Muscle of back (tissue), 13 donors: Measurements from ENCODE around the gene ETDC. TPM values are rescaled to one million over a fixed set of nuclear protein-coding genes. Genes with fewer than 3 reads are reported as not detected.
"Not testable (repeated sequence)": the region's sequence is repeated elsewhere in the genome, so short reads cannot be mapped to it uniquely, and the experiment has no call there.

Experiments
- DNase-seq, 3 donors: peaks; one replicate each; pipeline versions ENCODE4 v3.0.0 to v3.0.0-alpha.2; 2013
- long read RNA-seq, 9 donors: transcript quantifications; one replicate each; lab custom pipeline, GENCODE V29; 2026
- polyA plus RNA-seq, 10 donors: library from polyadenylated mRNA; unstranded; fragments of 120-200 nt; gene quantifications; one replicate each; pipeline ENCODE4 v1.2.1, GENCODE V29; 2013; ENCODE audit not compliant: insufficient read length in 10 of 10

The ETDC gene
- polyA plus RNA-seq = not detected
- long read RNA-seq, donor 1 = 0 reads
- long read RNA-seq, donor 2 = 0 reads
- long read RNA-seq, donor 3 = 0 reads
- long read RNA-seq, donor 4 = 0 reads
- long read RNA-seq, donor 5 = 0 reads
- long read RNA-seq, donor 6 = 0 reads
- long read RNA-seq, donor 7 = 0 reads
- long read RNA-seq, donor 8 = 0 reads
- long read RNA-seq, donor 9 = 0 reads

DNA sequence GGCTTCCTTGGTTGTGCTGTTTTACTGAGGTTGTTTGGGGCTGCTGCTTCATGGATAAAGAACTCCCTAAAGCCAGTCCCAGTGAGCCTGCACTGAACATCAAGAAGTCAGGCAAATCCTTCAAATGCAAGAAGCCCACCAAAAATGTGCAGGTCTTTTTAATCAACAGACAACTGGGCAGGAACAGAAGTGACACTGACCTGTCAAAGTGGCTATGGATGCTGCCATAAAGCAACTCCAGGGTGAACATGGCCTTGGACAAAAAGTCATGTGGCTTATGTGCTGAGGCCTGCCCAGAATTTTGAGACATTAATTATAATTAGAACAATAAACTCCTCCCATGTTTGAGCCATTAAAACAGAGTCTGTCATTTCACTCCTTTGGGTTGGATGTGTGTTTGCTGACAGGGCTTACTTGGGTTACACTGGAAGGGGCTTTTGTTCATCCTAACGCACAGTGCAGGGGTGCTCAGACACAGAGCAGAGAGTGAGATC, at the start of gene ETDC:
ETDC (plus strand) TSS at position 51 of the 494 bp plus-strand sequence; CDS start at position 51, 0 bp downstream.
- no peak for DNase-seq

DNA sequence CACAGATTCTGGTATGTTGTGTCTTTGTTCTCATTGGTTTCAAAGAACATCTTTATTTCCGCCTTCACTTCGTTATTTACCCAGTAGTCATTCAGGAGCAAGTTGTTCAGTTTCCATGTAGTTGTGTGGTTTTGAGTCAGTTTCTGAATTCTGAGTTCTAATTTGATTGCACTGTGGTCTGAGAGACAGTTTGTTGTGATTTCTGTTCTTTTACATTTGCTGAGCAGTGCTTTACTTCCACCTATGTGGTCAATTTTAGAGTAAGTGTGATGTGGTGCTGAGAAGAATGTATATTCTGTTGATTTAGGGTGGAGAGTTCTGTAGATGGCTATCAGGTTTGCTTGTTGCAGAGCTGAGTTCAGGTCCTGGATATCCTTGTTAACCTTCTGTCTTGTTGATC, 48.3 kb upstream of the ETDC start:
- not testable (repeated sequence) for DNase-seq

DNA sequence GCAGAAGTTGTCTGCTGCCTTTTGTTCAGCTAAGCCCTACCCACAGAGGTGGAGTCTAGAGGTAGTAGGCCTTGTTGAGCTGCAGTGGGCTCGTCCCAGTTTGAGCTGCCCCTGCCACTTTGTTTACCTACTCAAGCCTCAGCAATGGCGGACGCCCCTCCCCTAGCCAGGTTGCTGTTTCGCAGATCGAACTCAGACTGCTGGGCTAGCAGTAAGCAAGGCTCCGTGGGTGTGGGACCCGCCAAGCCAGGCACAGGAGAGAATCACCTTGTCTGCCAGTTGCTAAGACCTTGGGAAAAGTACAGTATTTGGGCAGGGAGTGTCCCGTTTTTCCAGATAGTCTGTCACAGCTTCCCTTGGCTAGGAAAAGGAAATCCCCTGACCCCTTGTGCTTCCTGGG, 45.9 kb upstream of the ETDC start:
- not testable (repeated sequence) for DNase-seq

DNA sequence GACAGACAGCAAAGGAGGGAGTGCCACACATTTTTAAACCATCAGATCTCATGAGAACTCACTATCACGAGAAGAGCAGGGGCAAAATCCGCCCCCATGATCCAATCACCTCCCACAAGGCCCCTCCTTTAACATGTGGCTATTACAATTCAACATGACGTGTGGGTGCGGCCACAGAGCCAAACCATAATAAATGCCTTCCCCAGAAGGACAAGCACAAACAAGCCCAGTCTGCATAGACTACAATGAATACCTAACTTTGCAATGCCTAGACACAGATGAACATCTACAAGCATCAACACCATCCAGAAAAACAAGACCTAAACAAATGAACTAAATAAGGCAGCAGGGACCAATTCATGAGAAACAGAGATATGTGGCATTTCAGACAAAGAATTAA, 45.1 kb upstream of the ETDC start:
- DNase-seq = no peak

DNA sequence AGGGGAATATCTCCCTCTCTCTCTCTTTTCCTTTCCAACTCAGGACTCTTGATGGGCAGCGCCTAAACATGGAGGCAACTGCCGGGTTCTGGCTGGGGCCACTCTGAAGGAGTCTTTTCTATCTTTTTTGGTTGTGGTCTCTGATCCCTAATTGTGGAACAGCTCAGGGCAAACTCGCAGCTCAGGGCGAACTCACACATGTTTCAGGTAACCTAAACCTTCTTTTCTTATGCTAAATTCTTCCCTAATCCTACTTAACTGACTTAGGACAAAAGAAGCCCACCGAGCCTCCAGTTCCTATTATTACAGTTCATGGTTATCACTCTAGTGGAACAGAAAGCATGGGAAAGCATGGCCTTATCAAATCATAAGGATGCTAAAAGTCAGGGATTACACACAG, 36.1 kb upstream of the ETDC start:
- no peak for DNase-seq

DNA sequence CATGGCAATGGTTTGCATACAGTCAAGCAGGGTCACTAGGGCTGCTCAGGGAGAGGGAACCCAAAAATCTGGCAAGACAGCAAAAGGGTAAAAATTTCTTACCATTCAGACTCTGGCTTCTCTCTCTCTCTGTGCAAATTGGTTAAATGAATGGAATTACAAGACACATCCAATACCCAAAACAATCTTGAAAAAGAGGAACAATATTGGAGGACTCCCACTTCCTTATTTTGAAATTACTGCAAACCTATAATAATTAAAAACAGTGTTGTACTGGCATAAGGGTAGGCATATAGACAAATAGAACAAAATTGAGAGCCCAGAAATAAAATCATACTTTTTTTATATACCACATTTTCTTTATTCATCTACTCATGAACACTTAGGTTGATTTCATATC, 33.3 kb upstream of the ETDC start:
- DNase-seq = no peak

DNA sequence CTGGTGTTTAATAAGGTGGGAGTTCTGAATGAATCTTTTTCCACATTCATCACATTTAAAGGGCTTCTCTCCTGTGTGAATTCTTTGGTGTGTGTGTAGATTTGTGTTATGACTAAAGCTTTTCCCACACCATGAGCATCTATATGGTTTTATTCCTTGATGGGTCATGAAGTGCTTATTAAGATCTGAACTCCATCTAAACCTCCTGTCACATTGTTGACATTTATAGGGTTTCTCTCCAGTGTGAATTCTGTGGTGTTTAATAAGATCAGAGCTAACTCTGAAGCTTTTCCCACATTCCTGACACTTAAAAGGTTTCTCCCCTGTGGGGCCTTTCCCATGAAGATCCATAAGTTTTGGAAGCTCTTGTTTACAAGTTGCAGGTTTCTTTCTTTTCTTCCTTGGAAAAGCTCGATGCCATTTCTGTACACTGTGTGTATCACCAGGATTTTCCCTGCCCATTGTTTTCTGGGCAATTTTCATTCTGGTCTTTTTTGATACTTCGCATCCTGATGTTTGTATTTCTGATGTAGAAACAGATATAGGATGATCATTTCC, 21.9 kb upstream of the ETDC start:
- no peak for DNase-seq

DNA sequence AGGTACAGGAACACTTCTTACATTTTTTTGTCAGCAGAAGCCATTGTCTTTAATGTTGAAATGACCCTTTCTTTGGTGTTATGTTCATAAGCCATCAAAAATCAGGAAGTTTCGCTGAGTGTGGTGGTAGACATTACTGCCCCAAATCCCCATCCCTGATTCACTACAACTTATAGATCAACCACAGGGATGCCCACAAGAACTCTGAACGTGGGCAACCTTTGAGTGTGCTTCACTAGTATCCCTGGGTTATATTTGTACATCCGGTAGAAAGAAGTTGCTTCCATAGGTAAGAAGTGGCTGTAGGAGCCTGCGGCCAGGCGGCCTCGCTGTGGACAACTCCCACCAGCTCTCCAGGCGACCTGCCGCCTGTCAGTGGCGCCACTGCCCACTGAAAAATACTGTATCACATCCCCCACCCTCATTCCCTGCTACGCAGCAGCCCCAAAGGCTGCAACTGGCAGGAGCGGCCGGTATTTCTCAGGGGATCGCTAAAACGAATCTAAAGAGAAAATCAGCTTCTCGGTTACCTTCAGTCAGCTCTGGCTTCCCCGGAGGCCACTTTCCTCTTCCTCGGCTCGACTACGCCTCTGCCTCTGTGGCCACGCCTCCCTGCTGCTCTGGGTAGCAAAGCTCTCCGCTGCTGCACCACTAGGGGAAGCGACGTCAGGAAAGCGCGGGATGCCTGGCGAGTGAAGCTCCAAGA, 13.9 kb upstream of the ETDC start:
- peak; percentile 7 to 67 (median 32) for DNase-seq

DNA sequence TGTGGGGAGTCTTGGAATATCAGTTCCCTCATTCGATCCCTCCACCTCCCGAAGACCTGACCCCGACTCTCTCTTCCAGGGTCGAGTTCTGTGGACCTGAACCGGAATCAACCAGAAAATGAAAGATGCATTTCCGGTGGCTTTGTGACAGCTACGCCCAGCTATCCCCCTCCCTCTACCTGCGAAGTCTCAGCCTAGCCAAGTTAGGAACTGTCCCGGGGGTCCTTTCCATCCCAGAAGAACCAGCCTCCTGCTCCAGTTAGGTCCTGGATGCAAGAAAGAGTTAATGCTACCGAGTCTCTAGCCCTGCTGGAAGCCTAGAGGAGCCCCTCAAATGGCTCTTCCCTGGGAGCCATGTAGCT, 13.4 kb upstream of the ETDC start:
- no peak for DNase-seq

DNA sequence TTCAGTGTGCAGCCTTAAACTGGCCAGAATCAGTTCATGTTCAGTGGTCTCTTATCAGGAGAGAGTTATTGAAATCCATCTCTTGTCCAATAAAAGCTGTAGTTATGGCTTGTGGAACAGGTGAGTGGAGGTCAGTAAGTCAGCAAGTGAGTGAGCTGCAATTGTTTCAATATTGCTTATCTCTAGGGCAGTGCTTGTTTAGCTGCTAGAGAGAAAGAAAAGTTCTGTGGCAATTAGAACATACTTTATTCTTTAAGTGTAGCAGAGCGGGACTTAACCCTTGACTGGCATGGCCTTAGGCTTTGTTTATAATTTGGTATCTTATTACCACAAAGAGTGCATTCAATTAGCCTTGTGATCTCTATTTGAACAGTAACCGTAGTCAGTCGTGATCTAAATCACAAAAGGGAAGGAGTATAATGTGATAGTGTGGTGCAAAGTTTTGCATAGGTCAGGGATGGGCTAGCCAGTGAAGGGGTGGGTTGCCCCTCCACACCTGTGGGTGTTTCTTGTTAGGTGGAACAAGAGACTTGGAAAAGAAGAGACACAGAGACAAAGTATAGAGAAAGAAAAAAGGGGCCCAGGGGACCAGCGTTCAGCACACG, 6.9 kb upstream of the ETDC start:
- no peak for DNase-seq

DNA sequence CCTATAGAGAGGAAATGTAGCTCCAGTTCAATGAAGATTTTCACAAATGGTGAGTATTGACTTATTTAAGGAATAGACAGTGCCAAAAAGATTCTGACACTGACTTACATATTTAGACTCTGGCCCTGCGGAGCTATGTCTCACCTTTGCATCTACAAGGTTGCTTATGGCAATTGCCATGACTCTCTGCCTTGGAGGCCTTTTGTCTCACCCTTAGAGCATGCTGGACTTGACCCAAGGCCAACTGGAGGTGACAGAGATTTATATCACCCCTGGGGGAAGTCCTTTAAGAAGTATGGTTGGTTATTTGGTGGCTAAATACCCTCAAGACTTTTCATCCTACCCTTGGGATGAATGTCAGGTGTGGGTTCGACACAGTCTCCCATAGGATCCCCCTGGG, 4.5 kb upstream of the ETDC start:
- DNase-seq = no peak

DNA sequence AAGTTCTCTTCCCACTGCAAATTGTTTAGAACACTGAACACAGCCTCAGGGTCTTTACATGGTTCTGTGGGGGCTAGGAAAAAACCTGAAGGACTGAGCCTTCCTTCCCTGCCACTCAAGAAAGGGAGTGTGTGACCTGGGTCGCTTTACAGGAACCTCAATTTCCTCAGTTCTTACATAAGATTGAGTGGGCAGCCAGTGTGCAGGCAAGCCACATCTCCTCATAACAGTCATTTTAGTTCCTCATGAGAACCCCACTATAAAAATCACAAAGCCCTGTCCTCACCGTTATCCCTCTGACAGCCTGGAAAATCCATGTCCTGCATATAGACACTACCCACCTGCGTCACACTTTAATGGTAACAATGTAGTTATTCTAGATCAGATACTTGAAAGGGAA, 2.1 kb upstream of the ETDC start:
- DNase-seq = no peak

DNA sequence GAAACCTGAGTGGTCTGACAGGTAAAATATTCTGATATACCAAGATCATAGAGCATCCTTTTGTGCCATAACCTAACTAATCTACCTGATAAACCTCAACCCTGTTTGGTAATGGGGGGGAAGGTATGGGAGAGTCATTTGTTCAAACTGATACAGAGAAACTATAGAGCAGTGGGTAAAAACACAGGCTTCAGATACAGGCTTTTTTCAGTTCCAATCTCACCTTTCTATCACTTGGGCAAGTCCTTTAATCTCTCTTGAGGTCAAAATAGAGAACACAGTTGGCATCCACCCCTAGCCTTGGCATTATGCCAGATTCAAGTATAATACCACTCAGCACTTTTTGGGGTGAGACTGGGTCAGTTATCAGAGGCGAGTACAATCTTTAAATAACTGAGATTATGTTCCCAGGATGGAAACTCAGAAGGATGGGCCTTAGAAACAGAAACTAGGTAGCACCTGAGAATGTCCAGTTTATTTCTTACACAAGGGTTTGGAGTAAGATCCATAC, 880 bp upstream of the ETDC start:
- DNase-seq = no peak

DNA sequence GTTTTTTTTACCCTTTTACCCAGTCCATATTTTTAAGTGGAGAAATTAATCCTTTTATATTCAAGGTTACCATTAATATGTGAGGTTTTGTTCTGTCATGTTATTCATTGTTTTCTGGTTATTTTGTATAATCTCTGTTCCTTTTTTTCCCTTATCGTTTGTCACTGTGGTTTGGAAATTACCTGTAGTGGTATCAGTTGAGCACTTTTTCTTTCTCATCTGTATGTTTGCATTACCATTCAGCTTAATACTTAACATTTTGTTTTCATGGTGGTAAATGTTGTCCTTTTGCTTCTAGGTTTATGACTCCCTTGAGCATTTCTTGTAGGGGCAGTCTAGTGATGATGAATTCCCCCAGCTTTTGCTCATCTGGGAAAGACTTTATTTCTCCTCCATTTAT, 6.6 kb downstream of the ETDC start:
- no peak for DNase-seq

DNA sequence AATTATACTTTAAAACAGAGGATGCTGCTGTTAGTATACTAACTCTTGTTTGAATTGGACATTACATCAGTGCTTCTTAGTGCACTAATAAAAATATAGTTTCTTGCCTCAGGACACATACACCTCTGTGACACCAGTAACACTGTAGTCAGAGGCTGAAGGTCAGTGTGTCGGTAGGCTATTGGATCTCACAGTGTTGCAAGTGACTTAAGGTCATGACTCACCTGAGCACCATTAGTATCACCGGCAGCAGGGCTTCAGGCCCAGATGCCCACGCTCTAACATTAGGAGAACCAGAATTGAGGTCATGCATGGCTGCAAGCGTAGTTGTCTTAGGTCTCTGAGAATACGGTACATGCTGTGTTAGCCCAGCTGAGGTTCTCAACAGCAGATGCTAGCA, 15.2 kb downstream of the ETDC start:
- no peak for DNase-seq

DNA sequence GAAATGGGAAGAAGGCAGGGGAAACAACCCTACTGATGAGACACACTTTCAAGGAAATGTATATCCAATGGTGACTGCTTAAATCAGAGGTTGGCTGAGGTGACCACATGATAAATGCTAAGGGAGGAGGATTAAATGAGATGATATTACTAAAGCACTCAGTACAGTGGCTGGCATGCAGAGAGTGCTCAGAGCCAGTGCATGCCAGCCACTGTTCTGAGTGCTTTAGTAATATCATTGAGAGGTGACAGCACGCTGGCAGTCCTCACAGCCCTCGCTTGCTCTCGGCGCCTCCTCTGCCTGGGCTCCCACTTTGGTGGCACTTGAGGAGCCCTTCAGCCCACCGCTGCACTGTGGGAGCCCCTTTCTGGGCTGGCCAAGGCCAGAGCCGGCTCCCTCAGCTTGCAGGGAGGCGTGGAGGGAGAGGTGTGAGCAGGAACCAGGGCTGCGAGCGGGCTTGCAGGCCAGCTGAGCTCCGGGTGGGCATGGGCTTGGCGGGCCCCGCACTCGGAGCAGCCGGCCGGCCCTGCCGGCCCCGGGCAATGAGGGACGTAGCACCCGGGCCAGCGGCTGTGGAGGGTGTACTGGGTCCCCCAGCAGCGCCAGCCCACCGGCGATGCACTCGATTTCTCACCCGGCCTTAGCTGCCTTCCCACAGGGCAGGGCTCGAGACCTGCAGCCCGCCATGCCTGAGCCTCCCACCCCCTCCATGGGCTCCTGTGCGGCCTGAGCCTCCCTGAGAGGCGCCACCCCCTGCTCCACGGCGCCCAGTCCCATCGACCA, 15.9 kb downstream of the ETDC start:
- DNase-seq = not testable (repeated sequence)

DNA sequence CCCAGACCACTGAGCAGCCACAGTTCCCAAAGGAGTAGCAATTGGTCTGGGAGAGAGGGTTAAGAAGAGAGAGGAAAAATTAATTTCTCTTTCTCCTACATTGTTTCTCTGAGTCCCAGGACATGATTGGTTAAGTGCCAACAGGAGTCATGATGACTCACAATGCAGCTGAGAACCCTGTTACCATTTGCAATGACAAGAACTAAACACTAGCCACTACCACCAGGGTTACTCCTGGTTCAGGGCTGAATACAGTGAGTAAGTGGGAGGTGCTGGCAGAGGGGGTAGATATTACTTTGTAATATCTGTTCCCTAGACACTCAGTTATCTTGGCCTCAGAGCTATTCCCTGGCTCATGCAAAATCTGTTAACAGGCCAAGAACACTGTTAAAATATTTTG, 18.0 kb downstream of the ETDC start:
- DNase-seq = peak in 1 of 3 donors; percentile 56

DNA sequence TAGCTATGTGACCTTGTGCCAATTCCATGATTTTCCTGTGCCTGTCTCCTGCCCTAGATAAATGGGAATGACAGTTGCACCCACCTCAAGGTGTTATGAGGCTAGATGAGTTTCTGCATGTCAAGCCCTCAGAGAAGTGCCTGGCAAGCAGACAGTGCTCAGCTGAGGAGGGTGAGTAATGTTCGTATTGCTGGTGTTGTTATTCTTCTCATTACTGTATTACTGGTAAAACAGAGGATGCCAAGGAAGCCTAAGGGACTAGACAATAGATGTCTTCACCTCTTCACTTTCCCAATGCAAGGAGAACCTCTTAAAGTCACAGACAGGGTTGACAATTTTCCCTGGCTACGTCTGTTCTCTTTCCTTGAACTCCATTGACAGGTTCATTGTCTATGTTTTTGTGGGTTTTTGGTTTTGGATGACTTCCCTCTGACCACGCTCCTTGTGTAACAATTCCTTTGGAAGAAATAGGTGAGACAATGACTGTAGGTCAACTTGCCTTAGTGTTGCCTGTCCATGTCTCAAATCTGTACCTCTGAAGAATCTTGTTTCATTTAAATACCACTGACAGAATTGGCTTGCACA, 19.2 kb downstream of the ETDC start:
- DNase-seq = no peak

DNA sequence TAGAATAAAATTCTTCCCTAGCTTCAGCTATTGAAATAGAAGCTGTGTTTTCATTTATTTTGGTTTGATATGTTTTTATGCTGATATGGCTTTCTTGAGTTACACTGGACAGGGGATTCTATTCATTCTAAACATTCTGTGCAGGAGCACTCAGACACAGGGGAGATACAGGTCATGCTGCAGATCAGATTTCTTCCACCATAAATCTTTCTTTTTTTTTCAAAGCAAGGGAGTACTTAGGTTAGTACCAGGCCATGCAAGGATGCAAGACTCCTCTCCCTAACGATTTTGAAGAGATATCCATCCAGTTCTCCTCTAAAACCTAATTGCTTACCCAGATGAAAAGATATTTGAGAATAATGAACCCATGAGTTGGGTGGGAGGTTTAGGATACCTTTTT, 21.4 kb downstream of the ETDC start:
- no peak for DNase-seq

DNA sequence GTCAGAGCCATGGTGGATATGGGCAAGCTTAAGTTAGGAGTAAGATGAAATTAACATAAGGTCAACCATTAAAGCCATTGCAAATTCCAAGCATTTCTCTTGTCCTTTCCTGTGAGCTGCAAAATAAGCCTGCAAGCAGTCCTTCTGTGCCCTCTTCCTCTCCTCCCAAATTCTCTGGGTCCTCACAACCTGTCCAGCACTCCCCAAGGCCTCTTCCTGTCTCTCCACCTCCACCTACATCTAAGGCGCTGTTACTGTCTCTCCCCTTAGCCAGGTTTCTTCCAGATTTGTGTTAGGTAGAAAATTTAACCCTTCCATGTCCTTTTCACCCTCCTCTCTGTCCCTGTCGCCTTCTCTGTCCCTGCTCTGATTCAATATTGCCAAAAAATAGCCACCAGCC, 22.2 kb downstream of the ETDC start:
- DNase-seq = no peak

DNA sequence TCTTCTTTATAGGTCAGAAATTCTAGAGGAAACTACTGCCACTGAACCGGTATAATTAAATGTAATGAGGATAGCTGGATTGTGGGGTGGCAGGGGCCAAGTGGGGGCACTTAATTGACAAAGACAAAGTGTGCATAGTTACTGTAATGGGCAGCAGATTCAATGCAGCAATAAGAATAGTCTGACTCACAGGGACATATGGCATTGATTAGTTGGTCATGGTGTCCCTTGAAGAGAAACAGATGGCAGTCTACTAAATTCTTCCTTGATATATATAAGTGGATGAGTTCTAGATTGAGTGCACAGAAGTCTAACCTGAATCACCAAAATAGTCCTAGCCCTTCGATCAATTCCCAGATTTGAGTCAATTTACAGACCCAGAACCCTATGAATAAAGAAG, 31.6 kb downstream of the ETDC start:
- DNase-seq = peak; percentile 10 to 43 (median 28)
